ENCODE results near the gene CHTF18.
A peak's percentile ranks its signal among the peaks of the same experiment; 100 is the strongest.

CHTF18 gene

GRCh38 chr16:778909-779527, 9.4 kb upstream of the CHTF18 start:
- POLR2A ChIA-PET: interaction anchor here (1.6 kb wide), 1 partner anchor 9 kb away, joined by 5 read pairs; the partner anchor contains the start of genes CHTF18 and RPUSD1

GRCh38 chr16:779561-779960, 8.9 kb upstream of the CHTF18 start:
- POLR2A ChIA-PET: interaction anchor here (1.6 kb wide), 1 partner anchor 9 kb away, joined by 5 read pairs; the partner anchor contains the start of genes CHTF18 and RPUSD1
- no peak overlapping the region for H3K4me3 ChIP-seq (ENCODE audit: low read depth, low read length)
- CTCF ChIA-PET: no interaction called here
- H3K27ac ChIP-seq (ENCODE audit: extremely low read depth, low read depth, low read length): no peak overlapping the region
- TF ChIP-seq ZSCAN23 (tag by site-specific recombination; IDR thresholded peaks at IDR 0.05) (no peak), ZNF664 (tag by site-specific recombination; IDR thresholded peaks at IDR 0.05) (no peak), ZNF830 (tag by site-specific recombination; IDR thresholded peaks at IDR 0.05; ENCODE audit: low read depth) (no peak), ZNF398 (tag by site-specific recombination; IDR thresholded peaks at IDR 0.05) (no peak), ZNF214 (tag by site-specific recombination; IDR thresholded peaks at IDR 0.05; ENCODE audit: borderline replicate concordance) (no peak), ZBTB17 (tag by site-specific recombination; IDR thresholded peaks at IDR 0.05) (no peak), MZF1 (tag by site-specific recombination; IDR thresholded peaks at IDR 0.05; ENCODE audit: borderline replicate concordance) (no peak), ZNF513 (tag by site-specific recombination; IDR thresholded peaks at IDR 0.05) (no peak), ZNF280D (tag by site-specific recombination; IDR thresholded peaks at IDR 0.05) (no peak), YY1 (tag by site-specific recombination; IDR thresholded peaks at IDR 0.05) (no peak), ZNF449 (tag by site-specific recombination; IDR thresholded peaks at IDR 0.05) (no peak)
- no peaks in the 10 kb centered on the region for H3K4me1 ChIP-seq (ENCODE audit: control insufficient read depth, insufficient read depth, low read length)
- H3K9me3 ChIP-seq (ENCODE audit: control insufficient read depth, insufficient read depth, low read depth, low read length): no peaks in the 10 kb centered on the region
- peaks cover 0 to under 1% of the 10 kb centered on the region in 2 experiments; a peak in 1 of 3 replicates for H3K36me3 ChIP-seq (ENCODE audit: control insufficient read depth in 2 of 2, insufficient read depth in 1 of 2, low read length in 2 of 2)

More at GRCh38 chr16:778909-779527, 9.4 kb upstream of the CHTF18 start:
- Histone ChIP-seq H3K36me3 (ENCODE audit: control insufficient read depth in 2 of 2, insufficient read depth in 1 of 2, low read length in 2 of 2) (no peaks in the 10 kb centered on the region), H3K9me3 (ENCODE audit: control insufficient read depth, insufficient read depth, low read depth, low read length) (no peaks in the 10 kb centered on the region), H3K27ac (ENCODE audit: extremely low read depth, low read depth, low read length) (no peak overlapping the region), H3K4me1 (ENCODE audit: control insufficient read depth, insufficient read depth, low read length) (no peaks in the 10 kb centered on the region), H3K4me3 (ENCODE audit: low read depth, low read length) (no peak overlapping the region)
- peak; percentile 100 for TF ChIP-seq ZNF24 (tag by site-specific recombination; IDR thresholded peaks at IDR 0.05)
- peak; percentile 85; the same call in 1 of the 2 replicates for TF ChIP-seq ZSCAN16 (tag by site-specific recombination; IDR thresholded peaks at IDR 0.05)
- no peak for TF ChIP-seq ZNF549 (tag by site-specific recombination; IDR thresholded peaks at IDR 0.05)
- peak; percentile 100 for TF ChIP-seq PRDM1 (tag by site-specific recombination; IDR thresholded peaks at IDR 0.05)
- 0 out of 2 replicates have a peak, but pooled peaks have one; percentile 19 for TF ChIP-seq ZNF664 (tag by site-specific recombination; IDR thresholded peaks at IDR 0.05)
- peak; percentile 98 for TF ChIP-seq ZNF366 (tag by site-specific recombination; conservative IDR thresholded peaks at IDR 0.05)
- TF ChIP-seq HOXC10 (CRISPR knock-in tag; IDR thresholded peaks at IDR 0.05): no peak
- TF ChIP-seq ZNF580 (tag by site-specific recombination; IDR thresholded peaks at IDR 0.05): peak; percentile 76; the same call in 1 of the 2 replicates
- CTCF ChIA-PET: no interaction called here
